Urothelium cell line (cell line): ENCODE data around the gene MKLN1.
"Not testable (repeated sequence)": the region's sequence is repeated elsewhere in the genome, so short reads cannot be mapped to it uniquely, and the experiment has no call there.

Source experiments
- DNase-seq: peaks from one replicate; pipeline ENCODE4 v3.0.0; 2011; ENCODE audit warnings: low spot score, mixed read lengths
- FAIRE-seq: peaks from 2 replicates; lab custom pipeline; 2011; peaks lifted over from hg19 to GRCh38; lab: Jason Lieb, UNC

Gene MKLN1

GRCh38 chr7:131497454-131497853 is 169.8 kb downstream of the MKLN1 start:
- DNase-seq = no peak
- no peak for FAIRE-seq

- no peak for FAIRE-seq
These were observed 170.7 kb downstream of the MKLN1 start for GRCh38 chr7:131498237-131498885.

GRCh38 chr7:131499801-131500200 is 172.1 kb downstream of the MKLN1 start:
- no peak for DNase-seq
- FAIRE-seq = no peak

More at GRCh38 chr7:131498237-131498885, 170.7 kb downstream of the MKLN1 start:
- no peak for DNase-seq

GRCh38 chr7:131500357-131500756 is 172.7 kb downstream of the MKLN1 start:
- FAIRE-seq (no peak), DNase-seq (no peak)

GRCh38 chr7:131501422-131501821 is 173.7 kb downstream of the MKLN1 start:
- DNase-seq (no peak), FAIRE-seq (no peak)

- no peak for FAIRE-seq
- no peak for DNase-seq
These were observed 174.4 kb downstream of the MKLN1 start for GRCh38 chr7:131501930-131502685.

GRCh38 chr7:131502810-131503508 is 175.3 kb downstream of the MKLN1 start:
- FAIRE-seq = no peak

GRCh38 chr7:131503639-131504038 is 176.0 kb downstream of the MKLN1 start:
- DNase-seq (no peak), FAIRE-seq (no peak)

More at GRCh38 chr7:131502810-131503508, 175.3 kb downstream of the MKLN1 start:
- DNase-seq = no peak

GRCh38 chr7:131504157-131504899 is 176.7 kb downstream of the MKLN1 start:
- FAIRE-seq = no peak
- no peak for DNase-seq

GRCh38 chr7:131505037-131505620 is 177.5 kb downstream of the MKLN1 start:
- DNase-seq, FAIRE-seq: not testable (repeated sequence)

- DNase-seq = no peak
- no peak for FAIRE-seq
These were observed 178.2 kb downstream of the MKLN1 start for GRCh38 chr7:131505636-131506557.

GRCh38 chr7:131506597-131506996 is 178.9 kb downstream of the MKLN1 start:
- FAIRE-seq = no peak
- no peak for DNase-seq

- FAIRE-seq (no peak), DNase-seq (peak; percentile 61)
These were observed 180.1 kb downstream of the MKLN1 start for GRCh38 chr7:131507592-131508331.

GRCh38 chr7:131508754-131509486 is 181.2 kb downstream of the MKLN1 start:
- FAIRE-seq (no peak), DNase-seq (no peak)

- DNase-seq = no peak
- no peak for FAIRE-seq
These were observed 182.1 kb downstream of the MKLN1 start for GRCh38 chr7:131509781-131510180.

GRCh38 chr7:131511071-131511470 is 183.4 kb downstream of the MKLN1 start:
- FAIRE-seq (no peak), DNase-seq (no peak)

- DNase-seq (no peak), FAIRE-seq (no peak)
These were observed 184.3 kb downstream of the MKLN1 start for GRCh38 chr7:131511774-131512535.
